Measurements from ENCODE around the gene RPS2. TPM values are rescaled to one million over a fixed set of nuclear protein-coding genes. Genes with fewer than 3 reads are reported as not detected.

RPS2 gene
- total RNA-seq, 3 donors from 2014 or later = 1,284 to 2,138 (median 1,849) TPM

DNA sequence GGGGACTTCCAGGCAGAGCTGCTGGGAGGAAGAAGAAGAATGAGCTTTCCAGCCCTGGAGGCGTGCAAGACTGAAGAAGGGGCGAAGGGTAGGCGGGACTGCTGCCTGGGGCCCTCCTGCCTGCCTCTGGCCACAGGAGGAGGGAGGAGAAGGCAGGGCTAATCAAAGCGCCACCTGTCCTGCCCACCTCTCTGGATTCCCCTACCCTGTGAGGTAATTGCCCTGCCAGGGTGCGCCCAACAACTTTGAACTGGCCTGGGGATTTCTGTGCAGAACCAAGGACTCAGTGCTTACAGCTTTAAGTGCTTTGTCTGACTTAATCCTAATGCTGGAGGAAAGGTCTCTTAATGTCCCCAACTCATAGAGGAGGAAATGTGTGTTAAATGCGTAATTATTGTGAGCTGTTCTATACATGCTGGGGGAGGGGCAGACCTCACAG, 16.8 kb upstream of the RPS2 start, which contains the start of gene NOXO1:
TSS of gene NOXO1 (minus strand) at position 72 of the 439 bp plus-strand sequence. CDS start 290 bp downstream, outside the sequence.
- H3K36me3 ChIP-seq (ENCODE audit: low read depth) = no peaks in the 10 kb centered on the region
- TF ChIP-seq CTCF (IDR thresholded peaks at IDR 0.05) = no peak
- no peak within 1 kb of the TSS for H3K4me3 ChIP-seq
- DNase-seq (peak; percentile 79 to 84 (median 81)), ATAC-seq (peak; percentile 41)
- H3K4me1 ChIP-seq (ENCODE audit: low read depth) = peaks cover 56% of the 10 kb centered on the region
- intact Hi-C loops (cut with DNase I, micrococcal nuclease) = no loop called here
- no peaks in the 10 kb centered on the region for H3K9me3 ChIP-seq

DNA sequence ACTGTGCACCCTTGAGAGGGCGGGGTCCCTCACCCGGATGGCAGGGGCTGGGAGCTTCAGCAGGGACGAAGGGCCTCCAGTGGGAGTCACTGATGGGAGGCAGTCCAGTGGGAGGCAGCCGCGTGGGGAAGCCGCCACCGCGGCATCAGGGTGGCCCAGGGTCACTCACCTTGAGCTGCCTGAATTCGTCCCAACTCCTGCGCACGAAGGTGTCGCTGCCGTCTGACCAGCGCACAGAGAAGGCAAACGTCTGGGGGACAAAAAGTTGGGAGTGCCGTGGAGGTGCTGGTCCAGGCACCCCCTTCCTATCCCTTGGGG, 16.1 kb upstream of the RPS2 start:
- no peaks in the 10 kb centered on the region for H3K36me3 ChIP-seq (ENCODE audit: low read depth)
- H3K4me1 ChIP-seq (ENCODE audit: low read depth) = peaks cover 50% of the 10 kb centered on the region
- TF ChIP-seq CTCF (IDR thresholded peaks at IDR 0.05) = no peak
- no peaks in the 10 kb centered on the region for H3K9me3 ChIP-seq
- intact Hi-C loops (cut with DNase I, micrococcal nuclease) = no loop called here
- no peak for DNase-seq
- no peak overlapping the region for H3K4me3 ChIP-seq
- ATAC-seq = no peak

- TF ChIP-seq CTCF (IDR thresholded peaks at IDR 0.05) = no peak
- Histone ChIP-seq H3K4me3 (no peak overlapping the region), H3K9me3 (no peaks in the 10 kb centered on the region), H3K4me1 (ENCODE audit: low read depth) (peaks cover 45% of the 10 kb centered on the region), H3K36me3 (ENCODE audit: low read depth) (no peaks in the 10 kb centered on the region)
- intact Hi-C loops (cut with DNase I, micrococcal nuclease) = no loop called here
- ATAC-seq (peak; percentile 0), DNase-seq (peak in 2 of 3 donors; percentile 55 to 74)
These were observed 15.6 kb upstream of the RPS2 start for GRCh38 chr16:1980030-1980769.

- H3K4me3 ChIP-seq = no peak overlapping the region
- H3K4me1 ChIP-seq (ENCODE audit: low read depth) = peaks cover 38% of the 10 kb centered on the region
- H3K36me3 ChIP-seq (ENCODE audit: low read depth) = no peaks in the 10 kb centered on the region
- ATAC-seq = peak; percentile 66
- DNase-seq = peak; percentile 93 to 95 (median 93)
- no peak for TF ChIP-seq CTCF (IDR thresholded peaks at IDR 0.05)
- intact Hi-C loops (cut with DNase I, micrococcal nuclease) = no loop called here
- H3K9me3 ChIP-seq = no peaks in the 10 kb centered on the region
These were observed 14.8 kb upstream of the RPS2 start for GRCh38 chr16:1979271-1980029.

GRCh38 chr16:1978476-1979120, 14.0 kb upstream of the RPS2 start:
- Histone ChIP-seq H3K36me3 (ENCODE audit: low read depth) (no peaks in the 10 kb centered on the region), H3K9me3 (no peaks in the 10 kb centered on the region), H3K4me1 (ENCODE audit: low read depth) (peaks cover 37% of the 10 kb centered on the region), H3K4me3 (no peak overlapping the region)
- intact Hi-C loops (cut with DNase I, micrococcal nuclease) = no loop called here
- no peak for TF ChIP-seq CTCF (IDR thresholded peaks at IDR 0.05)
- ATAC-seq (no peak), DNase-seq (peak in 2 of 3 donors; percentile 51 to 71)
